Stomach (tissue), 4 donors: ENCODE data around the gene LOXHD1.

Source experiments
- CTCF ChIP-seq, 7 experiments: fragments of 450-650 bp in 4 of 7; fragments of 200-600 bp in 3 of 7; sonication (generic) in 3 of 7; IDR thresholded peaks; one replicate each; pipeline ENCODE4 v1.5.1; 2016 to 2019; ENCODE audit warnings: antibody characterized with exemption in 7 of 7, control low read depth in 2 of 7, mild to moderate bottlenecking in 1 of 7
- POLR2A ChIP-seq, 4 donors: fragments of 450-650 bp; IDR thresholded peaks; one replicate each; pipeline ENCODE4 v1.6.1; 2016; ENCODE audit warnings: antibody characterized with exemption in 4 of 4, control low read depth in 2 of 4, mild to moderate bottlenecking in 1 of 4, moderate library complexity in 1 of 4
- POLR2AphosphoS5 ChIP-seq, 3 donors: sonication (generic); formaldehyde crosslinking; IDR thresholded peaks; one replicate each; pipeline ENCODE4 v1.6.1; 2016; ENCODE audit warnings: antibody characterized with exemption in 3 of 3

- TF ChIP-seq POLR2AphosphoS5 (IDR thresholded peaks at IDR 0.05) (no peak), POLR2A (IDR thresholded peaks at IDR 0.05) (no peak), CTCF (IDR thresholded peaks at IDR 0.05) (no peak)
Observed at GRCh38 chr18:46678041-46678440, 21.0 kb upstream of the LOXHD1 start.
